Stimulated activated CD8-positive, alpha-beta memory T cell treated with anti-CD3 and anti-CD28 coated beads, Interleukin-4, amount 100 ng/mL, for 24 hours (primary cell): ENCODE data around the gene SLC35C1.
"Not testable (repeated sequence)": the region's sequence is repeated elsewhere in the genome, so short reads cannot be mapped to it uniquely, and the experiment has no call there.

Experiments used
- DNase-seq: peaks from one replicate; pipeline ENCODE4 v3.0.0-alpha.2; 2020; ENCODE audit warnings: low read depth

The SLC35C1 gene

GRCh38 chr11:45788887-45789286 lies 16.1 kb upstream of the SLC35C1 start:
- no peak for DNase-seq

- DNase-seq: no peak
These were observed 13.4 kb upstream of the SLC35C1 start for GRCh38 chr11:45791524-45791923.

- no peak for DNase-seq
These were observed 10.8 kb upstream of the SLC35C1 start for GRCh38 chr11:45794169-45794568.

- no peak for DNase-seq
These were observed 9.6 kb upstream of the SLC35C1 start for GRCh38 chr11:45795379-45795778.

GRCh38 chr11:45796461-45796861 lies 8.5 kb upstream of the SLC35C1 start:
- no peak for DNase-seq

- DNase-seq: no peak
These were observed 6.0 kb upstream of the SLC35C1 start for GRCh38 chr11:45798793-45799441.

GRCh38 chr11:45799562-45799961 lies 5.4 kb upstream of the SLC35C1 start:
- no peak for DNase-seq

GRCh38 chr11:45800261-45800660 lies 4.7 kb upstream of the SLC35C1 start:
- DNase-seq: no peak

- no peak for DNase-seq
These were observed 3.1 kb upstream of the SLC35C1 start for GRCh38 chr11:45801723-45802315.

GRCh38 chr11:45802531-45803317 lies 2.2 kb upstream of the SLC35C1 start:
- no peak for DNase-seq

- DNase-seq: peak; percentile 46
These were observed 783 bp upstream of the SLC35C1 start for GRCh38 chr11:45803971-45804760.

GRCh38 chr11:45805305-45806071 lies 539 bp downstream of the SLC35C1 start:
- DNase-seq: no peak

- DNase-seq: no peak
These were observed 1.4 kb downstream of the SLC35C1 start for GRCh38 chr11:45806072-45806933.

GRCh38 chr11:45806937-45807791 lies 2.2 kb downstream of the SLC35C1 start:
- no peak for DNase-seq

GRCh38 chr11:45807792-45808238 lies 2.9 kb downstream of the SLC35C1 start:
- no peak for DNase-seq

GRCh38 chr11:45808427-45808826 lies 3.5 kb downstream of the SLC35C1 start:
- not testable (repeated sequence) for DNase-seq

GRCh38 chr11:45809456-45810395 lies 4.8 kb downstream of the SLC35C1 start:
- DNase-seq: no peak

GRCh38 chr11:45810431-45811108 lies 5.6 kb downstream of the SLC35C1 start:
- DNase-seq: no peak
